ENCODE measurements around the gene RHCG.
"Not testable (repeated sequence)": the region's sequence is repeated elsewhere in the genome, so short reads cannot be mapped to it uniquely, and the experiment has no call there.

The RHCG gene

GRCh38 chr15:89475661-89476060 lies 20.7 kb downstream of the RHCG start:
- Mint-ChIP-seq H3K36me3 (ENCODE audit: low read depth) (no peaks in the 10 kb centered on the region), H3K4me1 (ENCODE audit: low read depth) (peaks cover 2% of the 10 kb centered on the region), H3K9me3 (no peaks in the 10 kb centered on the region), H3K27ac (no peak overlapping the region), H3K27me3 (ENCODE audit: low read depth) (peaks cover 8% of the 10 kb centered on the region), H3K4me3 (no peak overlapping the region)

- H3K9me3 Mint-ChIP-seq = no peaks in the 10 kb centered on the region
- peaks cover 14% of the 10 kb centered on the region for H3K27me3 Mint-ChIP-seq (ENCODE audit: low read depth)
- no peak overlapping the region for H3K4me3 Mint-ChIP-seq
- no peak overlapping the region for H3K27ac Mint-ChIP-seq
- no peaks in the 10 kb centered on the region for H3K36me3 Mint-ChIP-seq (ENCODE audit: low read depth)
- peaks cover 2% of the 10 kb centered on the region for H3K4me1 Mint-ChIP-seq (ENCODE audit: low read depth)
Measured at GRCh38 chr15:89472785-89473256, 23.6 kb downstream of the RHCG start.

- Mint-ChIP-seq H3K4me1 (ENCODE audit: low read depth) (peaks cover 1% of the 10 kb centered on the region), H3K27ac (no peak overlapping the region), H3K36me3 (ENCODE audit: low read depth) (no peaks in the 10 kb centered on the region)
Measured at GRCh38 chr15:89469426-89470096, 26.8 kb downstream of the RHCG start.

GRCh38 chr15:89468813-89469212 lies 27.6 kb downstream of the RHCG start:
- H3K4me1 Mint-ChIP-seq (ENCODE audit: low read depth); H3K27ac Mint-ChIP-seq; H3K9me3 Mint-ChIP-seq; H3K36me3 Mint-ChIP-seq (ENCODE audit: low read depth); H3K4me3 Mint-ChIP-seq: not testable (repeated sequence)
- peaks cover 22% of the 10 kb centered on the region for H3K27me3 Mint-ChIP-seq (ENCODE audit: low read depth)

More at GRCh38 chr15:89469426-89470096, 26.8 kb downstream of the RHCG start:
- H3K4me3 Mint-ChIP-seq = no peak overlapping the region
- H3K27me3 Mint-ChIP-seq (ENCODE audit: low read depth) = peaks cover 22% of the 10 kb centered on the region
- no peaks in the 10 kb centered on the region for H3K9me3 Mint-ChIP-seq

GRCh38 chr15:89463113-89463512 lies 33.3 kb downstream of the RHCG start:
- Mint-ChIP-seq H3K27ac (no peak overlapping the region), H3K4me3 (no peak overlapping the region), H3K4me1 (ENCODE audit: low read depth) (no peaks in the 10 kb centered on the region), H3K36me3 (ENCODE audit: low read depth) (no peaks in the 10 kb centered on the region), H3K9me3 (no peaks in the 10 kb centered on the region), H3K27me3 (ENCODE audit: low read depth) (peaks cover 21% of the 10 kb centered on the region)

GRCh38 chr15:89462198-89462912 lies 34.0 kb downstream of the RHCG start:
- Mint-ChIP-seq H3K4me3 (no peak overlapping the region), H3K4me1 (ENCODE audit: low read depth) (no peaks in the 10 kb centered on the region), H3K27ac (no peak overlapping the region), H3K27me3 (ENCODE audit: low read depth) (peaks cover 17% of the 10 kb centered on the region), H3K9me3 (no peaks in the 10 kb centered on the region), H3K36me3 (ENCODE audit: low read depth) (no peaks in the 10 kb centered on the region)

GRCh38 chr15:89461386-89461785 lies 35.0 kb downstream of the RHCG start:
- Mint-ChIP-seq H3K4me3 (no peak overlapping the region), H3K9me3 (peaks cover 4% of the 10 kb centered on the region), H3K27ac (no peak overlapping the region), H3K4me1 (ENCODE audit: low read depth) (no peaks in the 10 kb centered on the region), H3K36me3 (ENCODE audit: low read depth) (no peaks in the 10 kb centered on the region), H3K27me3 (ENCODE audit: low read depth) (peaks cover 19% of the 10 kb centered on the region)

GRCh38 chr15:89460048-89460447 lies 36.3 kb downstream of the RHCG start:
- Mint-ChIP-seq H3K27me3 (ENCODE audit: low read depth) (peaks cover 16% of the 10 kb centered on the region), H3K9me3 (peaks cover 4% of the 10 kb centered on the region), H3K4me1 (ENCODE audit: low read depth) (no peaks in the 10 kb centered on the region), H3K4me3 (no peak overlapping the region), H3K27ac (no peak overlapping the region), H3K36me3 (ENCODE audit: low read depth) (no peaks in the 10 kb centered on the region)

- H3K4me3 Mint-ChIP-seq = no peak overlapping the region
- H3K4me1 Mint-ChIP-seq (ENCODE audit: low read depth) = no peaks in the 10 kb centered on the region
- no peak overlapping the region for H3K27ac Mint-ChIP-seq
Measured at GRCh38 chr15:89459271-89460038, 36.9 kb downstream of the RHCG start.

GRCh38 chr15:89458440-89458839 lies 37.9 kb downstream of the RHCG start:
- Mint-ChIP-seq H3K27ac (no peak overlapping the region), H3K9me3 (peaks cover 4% of the 10 kb centered on the region), H3K27me3 (ENCODE audit: low read depth) (peaks cover 19% of the 10 kb centered on the region), H3K4me3 (no peak overlapping the region), H3K36me3 (ENCODE audit: low read depth) (no peaks in the 10 kb centered on the region), H3K4me1 (ENCODE audit: low read depth) (no peaks in the 10 kb centered on the region)

More at GRCh38 chr15:89459271-89460038, 36.9 kb downstream of the RHCG start:
- Mint-ChIP-seq H3K27me3 (ENCODE audit: low read depth) (peaks cover 16% of the 10 kb centered on the region), H3K36me3 (ENCODE audit: low read depth) (no peaks in the 10 kb centered on the region), H3K9me3 (peaks cover 4% of the 10 kb centered on the region)

GRCh38 chr15:89457086-89457485 lies 39.3 kb downstream of the RHCG start:
- Mint-ChIP-seq H3K9me3 (peaks cover 4% of the 10 kb centered on the region), H3K27ac (no peak overlapping the region), H3K36me3 (ENCODE audit: low read depth) (no peaks in the 10 kb centered on the region), H3K4me3 (no peak overlapping the region), H3K27me3 (ENCODE audit: low read depth) (peaks cover 29% of the 10 kb centered on the region), H3K4me1 (ENCODE audit: low read depth) (no peaks in the 10 kb centered on the region)

- peaks cover 40% of the 10 kb centered on the region for H3K27me3 Mint-ChIP-seq (ENCODE audit: low read depth)
- H3K27ac Mint-ChIP-seq = no peak overlapping the region
- H3K4me3 Mint-ChIP-seq = no peak overlapping the region
- H3K4me1 Mint-ChIP-seq (ENCODE audit: low read depth) = no peaks in the 10 kb centered on the region
- H3K36me3 Mint-ChIP-seq (ENCODE audit: low read depth) = no peaks in the 10 kb centered on the region
- peaks cover 4% of the 10 kb centered on the region for H3K9me3 Mint-ChIP-seq
Measured at GRCh38 chr15:89455535-89455934, 40.8 kb downstream of the RHCG start.

GRCh38 chr15:89452330-89452836 lies 44.0 kb downstream of the RHCG start:
- no peak overlapping the region for H3K27ac Mint-ChIP-seq
- H3K9me3 Mint-ChIP-seq = peaks cover 4% of the 10 kb centered on the region
- H3K4me3 Mint-ChIP-seq = no peak overlapping the region
- no peaks in the 10 kb centered on the region for H3K36me3 Mint-ChIP-seq (ENCODE audit: low read depth)
- peaks cover 39% of the 10 kb centered on the region for H3K27me3 Mint-ChIP-seq (ENCODE audit: low read depth)
- H3K4me1 Mint-ChIP-seq (ENCODE audit: low read depth) = no peaks in the 10 kb centered on the region

GRCh38 chr15:89451846-89452245 lies 44.5 kb downstream of the RHCG start:
- Mint-ChIP-seq H3K9me3 (peaks cover under 1% of the 10 kb centered on the region), H3K4me1 (ENCODE audit: low read depth) (no peaks in the 10 kb centered on the region), H3K36me3 (ENCODE audit: low read depth) (no peaks in the 10 kb centered on the region), H3K4me3 (no peak overlapping the region), H3K27me3 (ENCODE audit: low read depth) (peaks cover 41% of the 10 kb centered on the region), H3K27ac (no peak overlapping the region)
